Esophagus muscularis mucosa (tissue), 4 donors: ENCODE results near the gene TERB1. TPM values are rescaled to one million over a fixed set of nuclear protein-coding genes. Genes with fewer than 3 reads are reported as not detected.
A peak's percentile ranks its signal among the peaks of the same experiment; 100 is the strongest.

ENCODE experiments used
- DNase-seq: peaks from one replicate; pipeline ENCODE4 v3.0.0-alpha.2; 2017; ENCODE audit errors: extremely low spot score
- H3K27ac ChIP-seq, 4 donors: fragments of 200-600 bp; sonication (generic); replicated peaks in 1 of 4; 1 replicate in 3 of 4; 2 replicates in 1 of 4; pipeline ENCODE4 v1.5.1; 2016 to 2019; ENCODE audit warnings: mild to moderate bottlenecking in 1 of 4
- H3K27me3 ChIP-seq, 4 donors: fragments of 200-600 bp; sonication (generic); one replicate each; pipeline versions ENCODE4 v1.5.1 to v1.6.0; 2016 to 2019
- H3K36me3 ChIP-seq, 4 donors: fragments of 200-600 bp; sonication (generic); one replicate each; pipeline ENCODE4 v1.5.1; 2016 to 2019
- H3K4me1 ChIP-seq, 4 donors: fragments of 200-600 bp; sonication (generic); one replicate each; pipeline ENCODE4 v1.5.1; 2016 to 2019
- H3K4me3 ChIP-seq, 4 donors: fragments of 200-600 bp; sonication (generic); 1 replicate in 2 of 4; 2 replicates in 2 of 4; pipeline ENCODE4 v1.5.1; 2016 to 2019; ENCODE audit warnings: mild to moderate bottlenecking in 4 of 4, moderate library complexity in 1 of 4
- H3K9me3 ChIP-seq, 4 donors: fragments of 200-600 bp; sonication (generic); 1 replicate in 3 of 4; 2 replicates in 1 of 4; pipeline ENCODE4 v1.5.1; 2016 to 2019
- CTCF ChIP-seq, 3 experiments: fragments of 200-600 bp in 2 of 3; fragments of 450-650 bp in 1 of 3; sonication (generic) in 2 of 3; IDR thresholded peaks; one replicate each; pipeline ENCODE4 v1.5.1; 2017 to 2019; ENCODE audit warnings: antibody characterized with exemption in 3 of 3, mild to moderate bottlenecking in 2 of 3, moderate library complexity in 1 of 3
- EP300 ChIP-seq: sonication (generic); formaldehyde crosslinking; IDR thresholded peaks from one replicate; pipeline ENCODE4 v1.6.1; 2017; ENCODE audit warnings: antibody characterized with exemption
- POLR2A ChIP-seq: fragments of 450-650 bp; IDR thresholded peaks from one replicate; pipeline ENCODE4 v1.6.1; 2017; ENCODE audit warnings: antibody characterized with exemption, moderate library complexity, mild to moderate bottlenecking, low read depth
- POLR2AphosphoS5 ChIP-seq, 2 donors: sonication (generic); formaldehyde crosslinking; IDR thresholded peaks; one replicate each; pipeline ENCODE4 v1.6.1; 2017; ENCODE audit warnings: antibody characterized with exemption in 2 of 2
- WGBS: methylation state at CpG from one replicate; pipeline ENCODE4 v1.1.5; 2018; 5-methylcytosine and 5-hydroxymethylcytosine counted together
- intact Hi-C: fragments of 100-400 bp; cut with DNase I; formaldehyde crosslinking; loops from one replicate; pipeline ENCODE4 v1.15.1; 2023
- total RNA-seq, 4 donors: library from RNA; depleted of rRNA; stranded (reverse); fragments of >200 nt; gene quantifications; one replicate each; pipeline versions ENCODE4 v1.1.0 to v1.2.1, GENCODE V29; 2016

The TERB1 gene
- total RNA-seq, 4 donors from 2014 or later, result not detected

DNA sequence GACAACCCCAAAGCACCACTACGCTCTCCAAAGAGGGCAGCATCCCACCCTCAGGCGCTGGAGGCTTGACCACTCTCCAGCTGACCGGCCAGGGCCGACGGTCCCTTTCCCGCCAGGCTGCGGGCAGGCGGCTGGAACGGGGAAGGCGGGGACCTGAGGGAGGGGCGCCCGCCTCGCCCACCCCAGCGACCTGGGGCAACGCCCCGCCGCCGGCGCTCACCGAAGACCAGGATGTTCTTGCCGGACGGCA is 50.4 kb downstream of the TERB1 start:
- Histone ChIP-seq H3K4me1 (peaks cover 30 to 62% (median 54%) of the 10 kb centered on the region in 4 donors), H3K9me3 (no peaks in the 10 kb centered on the region), H3K27ac (peak overlapping the region; percentile 89 to 96 (median 90)), H3K36me3 (peaks cover 14 to 39% (median 25%) of the 10 kb centered on the region in 4 donors), H3K27me3 (no peaks in the 10 kb centered on the region), H3K4me3 (peak overlapping the region; percentile 85 to 100 (median 93))
- no peak for DNase-seq
- intact Hi-C loops, result loop anchor here (5.0 kb wide), 2 partner anchors 54 to 144 kb away; partner anchors contain the start of gene CMTM4
- WGBS, result 0% methylated on average over 10 of the region's 22 CpGs
- no peak for TF ChIP-seq EP300
- no peak for TF ChIP-seq CTCF (IDR thresholded peaks at IDR 0.05)
- no peak for TF ChIP-seq POLR2AphosphoS5 (IDR thresholded peaks at IDR 0.05)
- no peak for TF ChIP-seq POLR2A

GRCh38 chr16:66750279-66751052 is 50.9 kb downstream of the TERB1 start:
- peaks cover 15 to 42% (median 29%) of the 10 kb centered on the region in 4 donors for H3K36me3 ChIP-seq
- no peak for TF ChIP-seq POLR2AphosphoS5 (IDR thresholded peaks at IDR 0.05)
- TF ChIP-seq POLR2A, result no peak
- H3K27ac ChIP-seq, result peak overlapping the region; percentile 89 to 96 (median 90)
- no peak for DNase-seq
- no peaks in the 10 kb centered on the region for H3K9me3 ChIP-seq
- H3K27me3 ChIP-seq, result no peaks in the 10 kb centered on the region
- intact Hi-C loops, result loop anchor here (5.0 kb wide), 2 partner anchors 53 to 143 kb away; partner anchors contain the start of gene CMTM4
- 15% methylated on average over 12 of the region's 12 CpGs for WGBS
- peak overlapping the region; percentile 85 to 100 (median 93) for H3K4me3 ChIP-seq
- peaks cover 30 to 62% (median 54%) of the 10 kb centered on the region in 4 donors for H3K4me1 ChIP-seq

- Histone ChIP-seq H3K36me3 (peaks cover 15 to 74% (median 55%) of the 10 kb centered on the region in 4 donors), H3K4me3 (no peak overlapping the region), H3K4me1 (peaks cover 38 to 74% (median 65%) of the 10 kb centered on the region in 4 donors), H3K27me3 (no peaks in the 10 kb centered on the region), H3K9me3 (no peaks in the 10 kb centered on the region), H3K27ac (peak overlapping the region; percentile 11 to 63 (median 28))
- intact Hi-C loops, result no loop called here
- 14% methylated on average over 1 of the region's 1 CpG for WGBS
- DNase-seq, result no peak
- no peak for TF ChIP-seq CTCF (IDR thresholded peaks at IDR 0.05)
- no peak for TF ChIP-seq POLR2A
- TF ChIP-seq POLR2AphosphoS5 (IDR thresholded peaks at IDR 0.05), result no peak
- no peak for TF ChIP-seq EP300
These were observed 54.7 kb downstream of the TERB1 start for GRCh38 chr16:66746682-66747081.

DNA sequence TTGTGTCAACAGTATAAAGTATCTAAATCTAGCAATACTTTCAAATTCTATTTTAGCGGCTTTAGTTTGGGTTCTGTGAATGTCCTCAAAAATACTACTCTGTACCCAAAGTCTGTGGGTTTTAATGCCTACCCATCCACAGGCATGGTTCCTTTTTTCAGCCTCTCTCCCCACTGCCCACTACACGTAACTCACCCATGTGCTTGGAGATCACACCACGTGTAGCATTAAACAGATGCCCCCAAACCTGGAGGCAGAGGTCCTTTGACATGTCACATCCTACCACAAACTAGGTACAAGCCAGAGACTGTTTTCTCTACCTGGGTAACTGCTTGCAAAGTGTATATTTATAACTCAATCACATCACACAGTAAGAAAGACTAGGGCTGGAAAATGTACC is 55.3 kb downstream of the TERB1 start:
- H3K36me3 ChIP-seq, result peaks cover 15 to 74% (median 55%) of the 10 kb centered on the region in 4 donors
- intact Hi-C loops, result no loop called here
- H3K27me3 ChIP-seq, result no peaks in the 10 kb centered on the region
- peaks cover 42 to 80% (median 71%) of the 10 kb centered on the region in 4 donors for H3K4me1 ChIP-seq
- WGBS, result 57% methylated on average over 3 of the region's 3 CpGs
- DNase-seq, result no peak
- peak overlapping the region in 3 of 4 donors; percentile 11 to 63 (median 39) for H3K27ac ChIP-seq
- TF ChIP-seq POLR2A, result no peak
- no peak for TF ChIP-seq CTCF (IDR thresholded peaks at IDR 0.05)
- no peak for TF ChIP-seq POLR2AphosphoS5 (IDR thresholded peaks at IDR 0.05)
- H3K4me3 ChIP-seq, result no peak overlapping the region
- H3K9me3 ChIP-seq, result no peaks in the 10 kb centered on the region

- Histone ChIP-seq H3K4me3 (peak overlapping the region in 2 of 4 donors; percentile 13), H3K27me3 (no peaks in the 10 kb centered on the region), H3K27ac (peak overlapping the region; percentile 79 to 87 (median 82)), H3K36me3 (peaks cover 3 to 76% (median 63%) of the 10 kb centered on the region in 4 donors), H3K9me3 (no peaks in the 10 kb centered on the region), H3K4me1 (peaks cover 37 to 74% (median 69%) of the 10 kb centered on the region in 4 donors)
- no peak for TF ChIP-seq EP300
- no peak for TF ChIP-seq CTCF (IDR thresholded peaks at IDR 0.05)
- no peak for TF ChIP-seq POLR2A
- TF ChIP-seq POLR2AphosphoS5 (IDR thresholded peaks at IDR 0.05), result no peak
- intact Hi-C loops, result no loop called here
- no peak for DNase-seq
- 51% methylated on average over 10 of the region's 10 CpGs for WGBS
These were observed 59.2 kb downstream of the TERB1 start for GRCh38 chr16:66741950-66742808.
